A673 (cell line): Measurements from ENCODE around the gene S100A4. TPM values are rescaled to one million over a fixed set of nuclear protein-coding genes. Genes with fewer than 3 reads are reported as not detected.
"Not testable (repeated sequence)": the region's sequence is repeated elsewhere in the genome, so short reads cannot be mapped to it uniquely, and the experiment has no call there.

Experiments
- Bru-seq: library from RNA; stranded (reverse); fragments of 400-500 nt; gene quantifications from one replicate; lab custom pipeline; 2021; lab: Mats Ljungman, UMichigan
- BruChase-seq, 2 experiments: library from RNA; stranded (reverse); fragments of 400-500 nt; gene quantifications; one replicate each; lab custom pipeline; 2021; lab: Mats Ljungman, UMichigan
- BruUV-seq: library from RNA; stranded (reverse); fragments of 400-500 nt; replicated peaks from 2 replicates; lab custom pipeline; 2021; lab: Mats Ljungman, UMichigan
- CTCF ChIA-PET: fragments of 300-600 bp; sonication (Branson Sonifier 250); formaldehyde crosslinking; loops from one replicate; lab custom pipeline; 2022; ENCODE audit warnings: antibody characterized with exemption; lab: Charles Lee
- POLR2A ChIA-PET: fragments of 300-600 bp; sonication (Branson Sonifier 250); formaldehyde crosslinking; loops from one replicate; lab custom pipeline; 2022; ENCODE audit warnings: antibody characterized with exemption; ENCODE audit not compliant: low non-redundant PET; lab: Charles Lee
- DNase-seq: peaks from one replicate; pipeline ENCODE4 v3.0.0-alpha.2; 2015; ENCODE audit warnings: low spot score
- H3K27ac ChIP-seq: fragments of 200-600 bp; sonication (generic); 2 replicates; pipeline ENCODE4 v1.5.1; 2016; ENCODE audit warnings: mixed run types, low read depth, mild to moderate bottlenecking, mixed read lengths, antibody characterized with exemption, low read length; ENCODE audit not compliant: poor library complexity, severe bottlenecking
- H3K27me3 ChIP-seq: fragments of 200-600 bp; sonication (generic); replicated peaks from 2 replicates; pipeline ENCODE4 v1.6.1; 2017; ENCODE audit warnings: mixed run types, low read depth, mild to moderate bottlenecking, mixed read lengths, antibody characterized with exemption, low read length; ENCODE audit not compliant: insufficient read depth, poor library complexity
- H3K36me3 ChIP-seq: fragments of 200-600 bp; sonication (generic); 2 replicates; pipeline ENCODE4 v1.6.1; 2016; ENCODE audit warnings: mixed run types, mild to moderate bottlenecking, mixed read lengths, antibody characterized with exemption, low read length; ENCODE audit not compliant: insufficient read depth, poor library complexity, severe bottlenecking
- H3K4me1 ChIP-seq: fragments of 200-600 bp; sonication (generic); 2 replicates; pipeline ENCODE4 v1.6.1; 2017; ENCODE audit warnings: mixed run types, mild to moderate bottlenecking, mixed read lengths, antibody characterized with exemption, low read length; ENCODE audit not compliant: insufficient read depth, poor library complexity, severe bottlenecking
- H3K4me3 ChIP-seq: fragments of 200-600 bp; sonication (generic); 2 replicates; pipeline ENCODE4 v1.5.1; 2016; ENCODE audit warnings: low read depth, mixed run types, mild to moderate bottlenecking, mixed read lengths, low read length; ENCODE audit not compliant: poor library complexity, severe bottlenecking
- H3K9me3 ChIP-seq: fragments of 200-600 bp; sonication (generic); 2 replicates; pipeline ENCODE4 v1.6.1; 2016; ENCODE audit warnings: mixed run types, low read depth, mild to moderate bottlenecking, mixed read lengths, antibody characterized with exemption, low read length; ENCODE audit not compliant: poor library complexity, severe bottlenecking
- CTCF ChIP-seq: fragments of 300-800, 200-600 bp; sonication (generic); conservative IDR thresholded peaks from 2 replicates; pipeline ENCODE4 v1.5.1; 2017; ENCODE audit warnings: low read depth, mild to moderate bottlenecking, antibody characterized with exemption, low read length, moderate library complexity, mixed read lengths
- EZH2 ChIP-seq: fragments of 200-600 bp; sonication (generic); IDR thresholded peaks from 2 replicates; pipeline ENCODE4 v1.6.1; 2017; ENCODE audit warnings: borderline replicate concordance, low read depth, mild to moderate bottlenecking, mixed read lengths, antibody characterized with exemption, low read length; ENCODE audit not compliant: poor library complexity, severe bottlenecking
- intact Hi-C: fragments of 100-400 bp; cut with micrococcal nuclease; formaldehyde crosslinking; loops from one replicate; pipeline ENCODE4 v1.10.0; 2022; ENCODE audit not compliant: unreplicated experiment
- long read RNA-seq: library from polyadenylated mRNA; stranded (forward); transcript quantifications from one replicate; pipeline ENCODE4 v2.0.0, GENCODE V29; 2022
- total RNA-seq: library from RNA; stranded (reverse); gene quantifications from 2 replicates; pipeline ENCODE4 v1.2.3, GENCODE V29; 2021

Gene S100A4
- total RNA-seq (17.8 and 20.0 TPM in 2 replicates), Bru-seq, nascent RNA (percentile 41 among the genes with signal in this experiment), BruChase-seq, experiment 1, labeled RNA remaining after a 2-hour chase (percentile 37 among the genes with signal in this experiment), BruChase-seq, experiment 2, labeled RNA remaining after a 6-hour chase (percentile 49 among the genes with signal in this experiment)
- long read RNA-seq, transcript S100A4-206 (2 exons, 755 nt), result major isoform, 6 of 10 reads
- long read RNA-seq, partial matches to known transcripts, result 1 of 10 reads
- long read RNA-seq, other reads (novel, unspliced or antisense), result 0 of 10 reads

DNA sequence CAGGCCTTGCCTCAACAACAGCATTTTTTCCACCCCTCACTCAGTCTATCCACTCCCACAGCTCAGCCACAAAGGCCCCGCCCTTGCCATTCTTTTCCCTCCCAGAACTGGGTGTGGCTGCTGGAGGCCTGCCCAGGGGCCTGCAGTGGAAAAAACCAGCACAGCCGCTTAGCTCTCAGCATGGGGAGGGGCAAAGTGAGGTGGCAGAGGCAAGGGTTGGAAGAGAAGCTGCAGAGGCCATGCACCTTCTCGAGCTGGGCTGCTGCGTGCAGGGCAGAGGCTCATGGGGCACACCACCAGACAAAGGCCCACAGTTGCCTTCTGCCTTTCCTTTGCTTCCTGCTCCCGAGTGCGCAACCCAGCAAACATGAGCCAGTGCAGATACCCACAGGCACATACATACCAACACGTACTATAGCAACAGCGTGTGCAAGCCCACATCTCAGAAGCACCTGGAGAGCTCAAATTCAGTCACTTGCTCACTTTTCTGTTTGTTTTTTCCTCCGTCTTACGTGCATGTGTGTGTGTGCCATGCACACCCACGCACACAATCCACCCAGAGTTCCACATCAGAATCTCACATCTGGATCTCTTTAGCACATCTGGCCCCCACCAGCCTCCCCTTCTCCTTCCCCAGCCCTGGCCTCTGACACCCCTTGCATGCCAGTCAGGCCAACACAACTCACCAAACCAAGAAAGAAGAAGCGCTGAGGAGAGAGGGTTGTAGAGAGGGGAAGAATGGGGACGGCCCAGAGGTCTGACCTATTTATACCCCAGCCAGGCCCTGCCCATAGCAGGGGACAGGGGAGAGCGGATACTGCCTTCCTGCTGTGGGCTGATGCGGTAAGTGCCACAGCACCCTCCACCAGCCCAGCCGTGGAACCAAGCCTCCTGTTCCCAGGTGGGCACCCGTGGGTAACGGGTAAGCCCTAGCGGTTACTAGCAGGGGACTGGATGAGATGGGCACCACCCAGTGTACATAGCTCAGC, at the start of gene S100A4:
TSS of gene S100A4 (minus strand) at position 740 of the 989 bp plus-strand sequence. CDS start 1,012 bp downstream, outside the sequence.
- ChIA-PET CTCF (interaction anchor here (0.8 to 1.1 kb wide), 2 partner anchors 12 to 23 kb away, joined by 3 to 5 read pairs; no protein-coding TSS in a partner anchor), POLR2A (interaction anchor here (0.6 kb wide), 1 partner anchor 283 kb away, joined by 3 read pairs; no protein-coding TSS in a partner anchor)
- H3K36me3 ChIP-seq, result no peaks in the 10 kb centered on the region
- no TSS peak for BruUV-seq
- DNase-seq, result peak; percentile 98
- TF ChIP-seq CTCF (no peak), EZH2 (no peak)
- H3K9me3 ChIP-seq, result no peaks in the 10 kb centered on the region
- H3K27me3 ChIP-seq, result no peaks in the 10 kb centered on the region
- peak within 1 kb of the TSS; percentile 78 for H3K27ac ChIP-seq
- intact Hi-C loops, result no loop called here
- no peak within 1 kb of the TSS for H3K4me3 ChIP-seq
- H3K4me1 ChIP-seq, result peaks cover 54% of the 10 kb centered on the region

DNA sequence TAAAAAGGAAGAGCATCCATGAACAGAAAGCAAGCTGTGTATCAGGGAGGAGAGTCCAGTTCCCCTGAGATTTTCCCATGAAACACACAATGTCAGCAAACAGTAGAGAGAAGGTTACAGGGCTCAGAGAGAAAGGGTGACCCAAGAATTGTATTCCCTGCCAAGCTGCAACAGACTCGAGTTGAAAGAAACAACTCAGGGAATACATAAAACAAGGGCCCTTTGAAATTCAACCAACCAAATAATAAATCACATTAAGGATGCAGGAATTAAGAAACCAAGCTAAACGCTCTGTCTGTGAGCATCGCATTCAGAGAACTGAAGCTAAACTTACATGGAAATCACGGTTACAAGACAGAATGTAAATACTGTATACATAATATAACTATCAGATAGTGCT, 47.1 kb upstream of the S100A4 start:
- intact Hi-C loops, result no loop called here
- no peak for DNase-seq
- H3K36me3 ChIP-seq, result no peaks in the 10 kb centered on the region
- no peak overlapping the region for H3K4me3 ChIP-seq
- H3K9me3 ChIP-seq, result no peaks in the 10 kb centered on the region
- H3K27me3 ChIP-seq, result no peaks in the 10 kb centered on the region
- ChIA-PET CTCF (no interaction called here), POLR2A (no interaction called here)
- BruUV-seq, result no TSS peak
- TF ChIP-seq EZH2 (no peak), CTCF (no peak)
- H3K27ac ChIP-seq, result no peak overlapping the region
- no peaks in the 10 kb centered on the region for H3K4me1 ChIP-seq

DNA sequence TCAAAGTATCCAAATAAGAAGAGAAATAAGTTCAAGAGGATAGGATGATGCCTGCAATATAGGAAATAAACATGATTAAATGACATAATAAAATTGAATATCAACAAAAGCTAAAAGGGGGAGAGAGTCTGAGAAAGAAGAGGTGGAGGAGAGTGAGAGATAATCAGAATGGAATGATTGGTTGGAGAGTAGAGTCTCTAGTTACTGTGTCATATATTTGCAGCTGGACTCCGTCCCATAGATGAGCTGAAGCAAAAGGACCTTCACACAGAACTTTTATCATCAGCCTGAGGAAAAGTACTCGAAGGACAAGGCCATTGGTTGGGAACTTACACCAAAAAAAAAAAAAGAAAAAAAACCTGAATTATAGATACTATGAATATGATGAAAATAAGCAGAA, 42.9 kb upstream of the S100A4 start:
- intact Hi-C loops, result no loop called here
- TF ChIP-seq EZH2 (no peak), CTCF (no peak)
- ChIA-PET POLR2A (no interaction called here), CTCF (interaction anchor here (0.7 kb wide), 1 partner anchor 172 kb away, joined by 5 read pairs; no protein-coding TSS in a partner anchor)
- H3K27ac ChIP-seq, result no peak overlapping the region
- no peak overlapping the region for H3K4me3 ChIP-seq
- no TSS peak for BruUV-seq
- no peak for DNase-seq
- no peaks in the 10 kb centered on the region for H3K9me3 ChIP-seq
- H3K4me1 ChIP-seq, result no peaks in the 10 kb centered on the region
- H3K36me3 ChIP-seq, result no peaks in the 10 kb centered on the region
- no peaks in the 10 kb centered on the region for H3K27me3 ChIP-seq

DNA sequence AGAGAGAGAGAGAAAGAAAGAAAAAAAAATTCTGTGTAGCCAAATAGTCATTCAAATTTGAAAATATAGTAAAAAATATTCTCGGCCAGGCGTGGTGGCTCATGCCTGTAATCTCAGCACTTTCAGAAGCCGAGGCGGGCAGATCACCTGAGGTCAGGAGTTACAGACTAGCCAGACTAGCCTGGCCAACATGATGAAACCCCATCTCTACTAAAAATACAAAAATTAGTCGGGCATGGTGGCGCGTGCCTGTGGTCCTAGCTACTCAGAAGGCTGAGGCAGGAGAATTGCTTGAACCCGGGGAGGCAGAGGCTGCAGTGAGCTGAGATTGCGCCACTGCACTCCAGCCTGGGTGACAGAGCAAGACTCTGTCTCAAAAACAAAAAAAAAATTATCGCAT, 42.4 kb upstream of the S100A4 start:
- CTCF ChIA-PET, result interaction anchor here (0.7 kb wide), 1 partner anchor 172 kb away, joined by 5 read pairs; no protein-coding TSS in a partner anchor
- POLR2A ChIA-PET, BruUV-seq: not testable (repeated sequence)

More for the DNA sequence above, 42.4 kb upstream of the S100A4 start:
- intact Hi-C loops, H3K4me1 ChIP-seq, DNase-seq, H3K9me3 ChIP-seq, H3K27ac ChIP-seq, H3K27me3 ChIP-seq, H3K4me3 ChIP-seq, H3K36me3 ChIP-seq: not testable (repeated sequence)
